Left ventricle myocardium inferior (tissue), 1 donor: Measurements from ENCODE around the gene TYMP. TPM values are rescaled to one million over a fixed set of nuclear protein-coding genes. Genes with fewer than 3 reads are reported as not detected.

Experiments used
- DNase-seq: peaks from one replicate; pipeline ENCODE4 v3.0.0-alpha.2; 2020
- H3K27ac ChIP-seq: fragments of 200-600 bp; replicated peaks from 2 replicates; pipeline ENCODE4 v1.8.0; 2021
- H3K27me3 ChIP-seq: fragments of 200-600 bp; 2 replicates; pipeline ENCODE4 v1.8.0; 2021; ENCODE audit warnings: low read depth
- H3K36me3 ChIP-seq: fragments of 200-600 bp; 2 replicates; pipeline ENCODE4 v1.8.0; 2021
- H3K4me1 ChIP-seq: fragments of 200-600 bp; 2 replicates; pipeline ENCODE4 v1.8.0; 2021
- H3K4me3 ChIP-seq: fragments of 200-600 bp; 2 replicates; pipeline ENCODE4 v1.8.0; 2021; ENCODE audit warnings: mild to moderate bottlenecking, moderate library complexity
- H3K9me3 ChIP-seq: fragments of 200-600 bp; replicated peaks from 2 replicates; pipeline ENCODE4 v1.8.0; 2021
- CTCF ChIP-seq: fragments of 200-600 bp; IDR thresholded peaks from 2 replicates; pipeline ENCODE4 v1.8.0; 2021; ENCODE audit warnings: antibody characterized with exemption, mild to moderate bottlenecking, borderline replicate concordance
- intact Hi-C: fragments of 100-400 bp; cut with micrococcal nuclease; formaldehyde crosslinking; loops from one replicate; pipeline ENCODE4 v1.11.0; 2022
- total RNA-seq: library from RNA; stranded (reverse); fragmentation: NEBNext Ultra II Directional; extraction: Animal tissue kit (Norgen Biotek cat#: 25700); gene quantifications from one replicate; pipeline ENCODE4 v1.2.1, GENCODE V29; 2021
- donor health status: DM: no; HTN: yes; CAD: no; lungs with severe emphysema.

Gene TYMP
- total RNA-seq, 1 donor from 2014 or later: 11.6 TPM

GRCh38 chr22:50519151-50519550 lies 10.7 kb downstream of the TYMP start:
- Histone ChIP-seq H3K4me3 (no peak overlapping the region), H3K27me3 (no peaks in the 10 kb centered on the region), H3K36me3 (peaks cover 77% of the 10 kb centered on the region), H3K4me1 (peaks cover 9% of the 10 kb centered on the region), H3K9me3 (no peaks in the 10 kb centered on the region), H3K27ac (no peak overlapping the region)
- intact Hi-C loops: no loop called here
- TF ChIP-seq CTCF: no peak
- DNase-seq: no peak

GRCh38 chr22:50518606-50519005 lies 11.2 kb downstream of the TYMP start:
- Histone ChIP-seq H3K9me3 (no peaks in the 10 kb centered on the region), H3K4me3 (no peak overlapping the region), H3K36me3 (peaks cover 72% of the 10 kb centered on the region), H3K4me1 (peaks cover 3% of the 10 kb centered on the region), H3K27me3 (no peaks in the 10 kb centered on the region), H3K27ac (no peak overlapping the region)
- TF ChIP-seq CTCF: no peak
- no peak for DNase-seq
- intact Hi-C loops: no loop called here

- no peak for DNase-seq
- H3K27ac ChIP-seq: no peak overlapping the region
- no peaks in the 10 kb centered on the region for H3K4me1 ChIP-seq
- no peak overlapping the region for H3K4me3 ChIP-seq
- H3K36me3 ChIP-seq: peaks cover 63% of the 10 kb centered on the region
- intact Hi-C loops: no loop called here
- H3K27me3 ChIP-seq: no peaks in the 10 kb centered on the region
- no peak for TF ChIP-seq CTCF
- H3K9me3 ChIP-seq: no peaks in the 10 kb centered on the region
Measured at GRCh38 chr22:50517495-50518260, 12.1 kb downstream of the TYMP start.

GRCh38 chr22:50516891-50517290 lies 12.9 kb downstream of the TYMP start:
- Histone ChIP-seq H3K9me3 (no peaks in the 10 kb centered on the region), H3K36me3 (peaks cover 55% of the 10 kb centered on the region), H3K4me1 (no peaks in the 10 kb centered on the region), H3K4me3 (no peak overlapping the region), H3K27me3 (no peaks in the 10 kb centered on the region), H3K27ac (no peak overlapping the region)
- no peak for TF ChIP-seq CTCF
- DNase-seq: no peak
- intact Hi-C loops: no loop called here

- no peaks in the 10 kb centered on the region for H3K9me3 ChIP-seq
- H3K27me3 ChIP-seq: no peaks in the 10 kb centered on the region
- TF ChIP-seq CTCF: no peak
- no peak for DNase-seq
- no peaks in the 10 kb centered on the region for H3K4me1 ChIP-seq
- no peak overlapping the region for H3K27ac ChIP-seq
- peaks cover 47% of the 10 kb centered on the region for H3K36me3 ChIP-seq
- intact Hi-C loops: no loop called here
- no peak overlapping the region for H3K4me3 ChIP-seq
Measured at GRCh38 chr22:50516068-50516467, 13.7 kb downstream of the TYMP start.
